Mesodermal cell (in vitro differentiated cells): ENCODE results near the gene GUF1. TPM values are rescaled to one million over a fixed set of nuclear protein-coding genes. Genes with fewer than 3 reads are reported as not detected.

Experiments
- H3K27ac ChIP-seq: 2 replicates; pipeline ENCODE4 v1.7.0; 2013; ENCODE audit warnings: mild to moderate bottlenecking, low read depth, low read length, moderate library complexity; ENCODE audit not compliant: severe bottlenecking
- H3K36me3 ChIP-seq: 2 replicates; pipeline ENCODE4 v1.7.1; 2013; ENCODE audit warnings: mild to moderate bottlenecking, low read length, moderate library complexity; ENCODE audit not compliant: control insufficient read depth, insufficient read depth
- H3K4me1 ChIP-seq: one replicate; pipeline ENCODE4 v1.7.1; 2013; ENCODE audit warnings: mild to moderate bottlenecking, low read length; ENCODE audit not compliant: insufficient read depth, control insufficient read depth, poor library complexity, severe bottlenecking
- H3K4me3 ChIP-seq: 2 replicates; pipeline ENCODE4 v1.7.0; 2013; ENCODE audit warnings: low read length, control low read depth, mild to moderate bottlenecking; ENCODE audit not compliant: insufficient read depth, poor library complexity, severe bottlenecking; ENCODE audit errors: extremely low read depth
- H3K9me3 ChIP-seq: 2 replicates; pipeline ENCODE4 v1.7.1; 2013; ENCODE audit warnings: mild to moderate bottlenecking, low read length, moderate library complexity; ENCODE audit not compliant: control insufficient read depth
- whole genome bisulfite sequencing, 2 experiments: methylation state at CpG; one replicate each; pipeline ENCODE4 v1.1.5; 2013; ENCODE audit warnings: missing lambda C conversion rate in 2 of 2; ENCODE audit not compliant: insufficient coverage in 2 of 2; 5-methylcytosine and 5-hydroxymethylcytosine counted together
- polyA plus RNA-seq, 2 experiments: library from polyadenylated mRNA; stranded (reverse); fragments of 50-300 nt; gene quantifications; one replicate each; pipeline ENCODE4 v1.2.3, GENCODE V29; 2013

The GUF1 gene
- 15.3 TPM for polyA plus RNA-seq (2013, experiment 1 of 2)
- polyA plus RNA-seq (2013, experiment 2 of 2) = 18.3 TPM

GRCh38 chr4:44678094-44679041 lies at the start of gene GUF1:
GUF1 (plus strand) TSS chr4:44678420; CDS start chr4:44678623, 203 bp downstream.
- no peaks in the 10 kb centered on the region for H3K9me3 ChIP-seq
- H3K36me3 ChIP-seq = peaks cover 16% of the 10 kb centered on the region
- peak within 1 kb of the TSS; percentile 61 for H3K4me3 ChIP-seq
- WGBS, 2 experiments = 0 to 1% methylated on average over 43 to 52 of the region's 57 CpGs
- no peaks in the 10 kb centered on the region for H3K4me1 ChIP-seq
- H3K27ac ChIP-seq = peak within 1 kb of the TSS; percentile 75

DNA sequence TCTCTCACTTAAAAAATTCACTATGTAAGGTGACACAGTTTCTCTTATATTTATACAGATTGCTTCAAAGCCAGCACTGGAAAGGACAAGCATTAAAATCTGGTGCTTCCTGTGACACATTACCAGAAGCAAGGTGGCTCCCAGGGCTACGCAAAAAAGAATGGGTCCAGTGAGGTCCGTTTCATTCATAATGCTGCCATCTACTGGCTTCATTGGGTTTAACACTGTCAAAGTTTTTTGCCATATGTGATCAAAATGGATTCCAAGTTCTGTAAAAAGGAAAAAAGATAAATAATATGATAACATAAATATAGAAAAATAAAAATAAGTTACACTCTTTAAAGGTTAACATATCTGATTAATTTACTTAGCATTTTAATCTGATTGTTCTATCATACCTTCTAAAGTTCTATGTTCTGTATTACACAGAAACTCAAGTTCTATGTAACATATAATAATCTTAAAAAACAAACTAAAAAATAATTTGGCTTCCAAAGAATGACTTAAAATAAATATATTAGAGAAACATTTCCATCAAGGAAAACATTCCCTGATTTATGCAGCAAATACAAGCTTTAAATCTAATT lies 48.8 kb upstream of the GUF1 start:
- WGBS, 2 experiments = 0% methylated on average over 1 of the region's 2 CpGs
- H3K36me3 ChIP-seq = no peaks in the 10 kb centered on the region

GRCh38 chr4:44632089-44632488 lies 46.1 kb upstream of the GUF1 start:
- Histone ChIP-seq H3K4me3 (no peak overlapping the region), H3K4me1 (no peaks in the 10 kb centered on the region), H3K36me3 (no peaks in the 10 kb centered on the region), H3K27ac (no peak overlapping the region), H3K9me3 (no peaks in the 10 kb centered on the region)
- whole genome bisulfite sequencing, 2 experiments = no CpG with 5 or more reads among the region's 4 CpGs

More for the DNA sequence above, 48.8 kb upstream of the GUF1 start:
- H3K4me1 ChIP-seq = no peaks in the 10 kb centered on the region
- H3K4me3 ChIP-seq = no peak overlapping the region
- H3K27ac ChIP-seq = no peak overlapping the region
- H3K9me3 ChIP-seq = no peaks in the 10 kb centered on the region

GRCh38 chr4:44632733-44633132 lies 45.5 kb upstream of the GUF1 start:
- H3K9me3 ChIP-seq = no peaks in the 10 kb centered on the region
- no peaks in the 10 kb centered on the region for H3K36me3 ChIP-seq
- H3K4me3 ChIP-seq = no peak overlapping the region
- no peaks in the 10 kb centered on the region for H3K4me1 ChIP-seq
- no peak overlapping the region for H3K27ac ChIP-seq
- WGBS, 2 experiments = 80 to 88% methylated on average over 5 to 6 of the region's 8 CpGs

DNA sequence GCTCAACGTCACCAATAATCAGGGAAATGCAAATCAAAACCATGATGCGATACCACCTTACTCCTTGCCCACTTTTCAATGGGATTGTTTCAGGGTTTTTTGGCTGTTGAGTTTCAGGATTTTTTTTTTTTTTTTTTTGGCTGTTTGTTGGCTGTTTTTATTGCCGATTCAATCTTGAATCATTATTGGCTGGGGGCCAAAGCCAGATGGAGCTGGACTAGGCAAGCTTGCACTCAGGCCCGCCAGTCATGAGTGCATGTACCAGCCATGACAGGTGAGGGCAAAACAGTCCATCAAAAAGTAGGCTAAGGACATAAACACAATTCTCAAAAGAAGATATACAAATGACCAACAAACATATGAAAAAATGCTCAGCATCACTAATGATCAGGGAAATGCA lies 40.1 kb upstream of the GUF1 start:
- WGBS, 2 experiments = 83 to 100% methylated on average over 1 to 2 of the region's 4 CpGs
- H3K4me1 ChIP-seq = no peaks in the 10 kb centered on the region
- no peak overlapping the region for H3K4me3 ChIP-seq
- no peak overlapping the region for H3K27ac ChIP-seq
- no peaks in the 10 kb centered on the region for H3K36me3 ChIP-seq
- H3K9me3 ChIP-seq = peaks cover 2% of the 10 kb centered on the region

- H3K4me3 ChIP-seq = no peak overlapping the region
- no peaks in the 10 kb centered on the region for H3K36me3 ChIP-seq
- H3K27ac ChIP-seq = no peak overlapping the region
- H3K9me3 ChIP-seq = peaks cover 13% of the 10 kb centered on the region
- no peaks in the 10 kb centered on the region for H3K4me1 ChIP-seq
- WGBS, 2 experiments = 80% methylated on average over 1 of the region's 1 CpG; no CpG with 5 or more reads in 1 of the 2 experiments
Measured at GRCh38 chr4:44646151-44646550, 32.1 kb upstream of the GUF1 start.

- no peaks in the 10 kb centered on the region for H3K4me1 ChIP-seq
- no CpG with 5 or more reads among the region's 1 CpG for WGBS, 2 experiments
- no peak within 1 kb of the TSS for H3K4me3 ChIP-seq
- H3K9me3 ChIP-seq = no peaks in the 10 kb centered on the region
- H3K27ac ChIP-seq = no peak within 1 kb of the TSS
- H3K36me3 ChIP-seq = no peaks in the 10 kb centered on the region
Measured at GRCh38 chr4:44651425-44651824, 26.8 kb upstream of the GUF1 start, which contains the start of gene YIPF7. YIPF7 (minus strand) TSS chr4:44651625; CDS start chr4:44650100, 1,525 bp downstream.

DNA sequence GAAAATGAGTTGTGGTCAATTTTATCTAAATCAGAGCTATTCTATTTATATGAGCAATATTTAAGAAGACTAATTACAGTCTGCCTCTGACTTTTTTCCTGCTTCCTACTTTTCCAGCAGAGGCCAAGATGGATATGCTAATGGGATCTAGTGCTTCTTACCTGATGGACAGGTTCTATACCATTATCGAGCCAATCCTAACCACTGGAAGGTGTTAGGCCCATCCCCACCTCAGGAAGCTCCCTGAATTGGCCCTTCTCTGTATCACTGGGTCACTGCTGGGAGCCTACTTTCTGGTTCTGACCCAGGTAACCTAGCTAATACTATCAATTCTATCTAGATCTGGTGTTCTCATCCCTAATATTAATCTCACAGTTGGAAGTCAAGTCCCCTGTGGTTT lies 26.2 kb upstream of the GUF1 start:
- no peak overlapping the region for H3K4me3 ChIP-seq
- H3K27ac ChIP-seq = no peak overlapping the region
- no peaks in the 10 kb centered on the region for H3K4me1 ChIP-seq
- whole genome bisulfite sequencing, 2 experiments = 80 to 86% methylated on average over 1 of the region's 1 CpG
- H3K36me3 ChIP-seq = no peaks in the 10 kb centered on the region
- H3K9me3 ChIP-seq = no peaks in the 10 kb centered on the region

DNA sequence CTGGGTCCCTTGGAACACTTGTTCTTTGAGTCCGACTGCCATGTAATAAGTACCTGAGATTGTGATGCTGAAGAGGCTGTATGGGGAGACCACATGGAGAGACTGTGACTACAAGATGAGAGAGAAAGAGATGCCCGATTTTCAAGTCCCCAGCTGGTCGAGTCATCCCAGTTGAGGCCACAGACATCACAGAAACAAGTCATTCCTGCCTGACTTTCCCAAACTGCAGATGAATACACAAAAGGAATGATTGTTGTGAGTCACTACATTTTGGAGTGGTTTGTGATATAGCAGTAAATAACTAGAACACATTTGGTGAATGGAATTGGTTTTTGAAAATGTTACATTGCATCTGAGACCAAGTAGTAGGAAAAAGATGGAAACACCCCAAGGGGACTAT lies 17.8 kb upstream of the GUF1 start:
- no peak overlapping the region for H3K4me3 ChIP-seq
- H3K27ac ChIP-seq = no peak overlapping the region
- H3K4me1 ChIP-seq = no peaks in the 10 kb centered on the region
- WGBS, 2 experiments = 0% methylated on average over 1 of the region's 3 CpGs
- H3K9me3 ChIP-seq = no peaks in the 10 kb centered on the region
- no peaks in the 10 kb centered on the region for H3K36me3 ChIP-seq

DNA sequence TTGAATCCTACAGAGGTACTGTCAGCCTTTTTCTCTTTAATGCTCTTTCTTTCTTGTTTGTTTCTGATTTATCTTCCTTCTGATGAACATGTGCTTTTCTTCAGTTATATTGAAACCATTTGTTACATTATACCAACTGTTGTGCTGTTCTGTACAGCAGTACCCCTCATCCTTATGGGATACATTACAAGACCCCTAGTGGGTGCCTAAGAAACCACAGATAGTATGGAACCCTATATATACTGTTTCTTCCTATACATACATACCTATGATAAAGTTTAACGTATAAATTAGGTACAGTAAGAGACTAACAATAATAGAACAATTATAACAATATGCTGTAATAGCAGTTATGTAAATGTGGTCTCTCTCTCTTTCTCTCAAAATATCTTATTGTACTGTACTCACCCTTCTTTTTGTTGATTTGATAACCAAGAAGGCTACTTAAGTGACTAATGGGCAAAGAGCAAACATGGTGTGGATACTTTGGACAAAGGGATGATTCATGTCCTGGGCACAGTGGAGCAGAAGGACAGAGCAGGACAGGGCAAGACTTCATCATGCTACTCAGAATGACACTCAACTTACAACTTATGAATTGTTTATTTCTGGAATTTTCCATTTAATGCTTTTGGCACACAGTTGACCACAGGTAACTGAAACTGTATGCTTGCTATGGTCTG lies 16.1 kb upstream of the GUF1 start:
- Histone ChIP-seq H3K27ac (no peak overlapping the region), H3K36me3 (no peaks in the 10 kb centered on the region), H3K4me3 (no peak overlapping the region), H3K9me3 (no peaks in the 10 kb centered on the region), H3K4me1 (no peaks in the 10 kb centered on the region)
- WGBS, 2 experiments = no CpG with 5 or more reads among the region's 1 CpG
